IMR-90 (cell line): Measurements from ENCODE around the gene SGSM2. TPM values are rescaled to one million over a fixed set of nuclear protein-coding genes. Genes with fewer than 3 reads are reported as not detected.

Experiments
- ATAC-seq: fragments of 200-7000 bp; cut with Tn5 transposase; 2 replicates; pipeline ENCODE4 v1.9.1; 2020; ENCODE audit warnings: low read depth, mild to moderate bottlenecking, moderate library complexity
- BruUV-seq: library from RNA; stranded (reverse); fragments of 400-500 nt; replicated peaks from 2 replicates; lab custom pipeline; 2021; lab: Mats Ljungman, UMichigan
- CTCF ChIA-PET: fragments of 300-600 bp; formaldehyde crosslinking; extraction: SDS; loops from one replicate; lab custom pipeline; 2021; ENCODE audit warnings: antibody characterized with exemption; lab: Yijun Ruan, JAX
- POLR2A ChIA-PET: fragments of 300-600 bp; sonication (Branson Sonifier 250); formaldehyde crosslinking; loops from one replicate; lab custom pipeline; 2022; ENCODE audit warnings: antibody characterized with exemption; ENCODE audit not compliant: unreplicated experiment; lab: Charles Lee
- DNase-seq: peaks from one replicate; pipeline ENCODE4 v3.0.0; 2013
- H2AFZ ChIP-seq: replicated peaks from 2 replicates; pipeline ENCODE3; 2013; ENCODE audit warnings: low read length, mild to moderate bottlenecking; ENCODE audit not compliant: poor library complexity
- H2AK5ac ChIP-seq: 2 replicates; pipeline ENCODE4 v1.6.1; 2013; ENCODE audit warnings: low read depth, low read length, inconsistent platforms
- H2AK9ac ChIP-seq: replicated peaks from 2 replicates; pipeline ENCODE3; 2013; ENCODE audit warnings: mild to moderate bottlenecking, low read depth, low read length, moderate library complexity; ENCODE audit not compliant: poor library complexity
- H2BK120ac ChIP-seq: 2 replicates; pipeline ENCODE4 v1.6.1; 2013; ENCODE audit warnings: low read depth, low read length, inconsistent platforms
- H2BK15ac ChIP-seq: 3 replicates; pipeline ENCODE4 v1.6.1; 2013; ENCODE audit warnings: low read depth, low read length, inconsistent platforms
- H2BK20ac ChIP-seq: 2 replicates; pipeline ENCODE4 v1.6.1; 2013; ENCODE audit warnings: low read depth, mild to moderate bottlenecking, inconsistent platforms, low read length, moderate library complexity
- H2BK5ac ChIP-seq: 2 replicates; pipeline ENCODE4 v1.6.1; 2013; ENCODE audit warnings: mild to moderate bottlenecking, low read depth, low read length, inconsistent platforms; ENCODE audit not compliant: poor library complexity, severe bottlenecking
- H3K14ac ChIP-seq: replicated peaks from 2 replicates; pipeline ENCODE4 v1.6.1; 2013; ENCODE audit warnings: low read depth, low read length, inconsistent platforms
- H3K18ac ChIP-seq: 2 replicates; pipeline ENCODE4 v1.6.1; 2013; ENCODE audit warnings: low read depth, low read length, control low read depth
- H3K23ac ChIP-seq: 2 replicates; pipeline ENCODE4 v1.6.1; 2013; ENCODE audit warnings: low read depth, low read length, inconsistent platforms
- H3K27ac ChIP-seq: 2 replicates; pipeline ENCODE4 v1.5.1; 2013; ENCODE audit warnings: mild to moderate bottlenecking, control low read depth, low read length; ENCODE audit not compliant: insufficient read depth
- H3K27me3 ChIP-seq: 2 replicates; pipeline ENCODE4 v1.6.1; 2013; ENCODE audit warnings: low read length; ENCODE audit not compliant: control insufficient read depth, insufficient read depth
- H3K36me3 ChIP-seq: 2 replicates; pipeline ENCODE4 v1.6.1; 2013; ENCODE audit warnings: low read length, mixed read lengths; ENCODE audit not compliant: control insufficient read depth, insufficient read depth
- H3K4ac ChIP-seq: 2 replicates; pipeline ENCODE4 v1.6.1; 2013; ENCODE audit warnings: low read depth, low read length, inconsistent platforms
- H3K4me1 ChIP-seq: 2 replicates; pipeline ENCODE4 v1.6.1; 2013; ENCODE audit warnings: low read length, mixed read lengths; ENCODE audit not compliant: control insufficient read depth, insufficient read depth
- H3K4me2 ChIP-seq: 2 replicates; pipeline ENCODE4 v1.6.1; 2013; ENCODE audit warnings: low read depth, mild to moderate bottlenecking, control low read depth, low read length, moderate library complexity
- H3K4me3 ChIP-seq: 2 replicates; pipeline ENCODE4 v1.5.1; 2013; ENCODE audit warnings: low read depth, mild to moderate bottlenecking, control low read depth, low read length, moderate library complexity; ENCODE audit not compliant: insufficient read depth
- H3K56ac ChIP-seq: 2 replicates; pipeline ENCODE4 v1.6.1; 2013; ENCODE audit warnings: low read length, inconsistent platforms; ENCODE audit not compliant: insufficient read depth; ENCODE audit errors: extremely low read depth
- H3K79me1 ChIP-seq, 2 experiments: 2 replicates each; pipeline ENCODE4 v1.6.1; 2013; ENCODE audit warnings: low read length in 2 of 2, inconsistent platforms in 1 of 2, low read depth in 1 of 2
- H3K9ac ChIP-seq: 2 replicates; pipeline ENCODE4 v1.6.1; 2013; ENCODE audit warnings: low read depth, low read length, control low read depth
- H3K9me1 ChIP-seq: 2 replicates; pipeline ENCODE4 v1.6.1; 2013; ENCODE audit warnings: low read length, inconsistent platforms; ENCODE audit not compliant: insufficient read depth
- H3K9me3 ChIP-seq: 2 replicates; pipeline ENCODE4 v1.6.1; 2013; ENCODE audit warnings: low read length; ENCODE audit not compliant: control insufficient read depth, insufficient read depth
- H4K20me1 ChIP-seq: 2 replicates; pipeline ENCODE4 v1.6.1; 2013; ENCODE audit warnings: low read length, inconsistent platforms; ENCODE audit not compliant: insufficient read depth
- H4K5ac ChIP-seq: 2 replicates; pipeline ENCODE4 v1.6.1; 2013; ENCODE audit warnings: mild to moderate bottlenecking, low read depth, low read length, control low read depth
- H4K8ac ChIP-seq, 2 experiments: 2 replicates each; pipeline ENCODE4 v1.6.1; 2013; ENCODE audit warnings: low read depth in 2 of 2, low read length in 2 of 2, control low read depth in 1 of 2, inconsistent platforms in 1 of 2
- H4K91ac ChIP-seq: 2 replicates; pipeline ENCODE4 v1.6.1; 2013; ENCODE audit warnings: low read depth, low read length, inconsistent platforms; ENCODE audit not compliant: insufficient read depth
- BHLHE40 ChIP-seq: fragments of 150-350 bp; IDR thresholded peaks from 2 replicates; pipeline ENCODE4 v1.6.1; 2016; ENCODE audit warnings: mild to moderate bottlenecking, low read depth, low read length
- CEBPB ChIP-seq: IDR thresholded peaks from 2 replicates; pipeline ENCODE4 v1.6.1; 2012; ENCODE audit warnings: low read depth, low read length, improper control_type of control experiment
- CHD1 ChIP-seq: IDR thresholded peaks from 2 replicates; pipeline ENCODE4 v1.6.1; 2012; ENCODE audit warnings: low read depth, low read length, improper control_type of control experiment
- CTCF ChIP-seq: conservative IDR thresholded peaks from 2 replicates; pipeline ENCODE4 v1.5.1; 2012; ENCODE audit warnings: mild to moderate bottlenecking, low read depth, low read length, improper control_type of control experiment
- FOS ChIP-seq: fragments of 150-350 bp; IDR thresholded peaks from 2 replicates; pipeline ENCODE4 v1.6.1; 2016; ENCODE audit warnings: low read depth, low read length
- MAFK ChIP-seq: IDR thresholded peaks from 2 replicates; pipeline ENCODE4 v1.6.1; 2012; ENCODE audit warnings: low read depth, low read length, improper control_type of control experiment
- MAZ ChIP-seq: IDR thresholded peaks from 2 replicates; pipeline ENCODE4 v1.6.1; 2012; ENCODE audit warnings: low read depth, mild to moderate bottlenecking, low read length, improper control_type of control experiment, moderate library complexity, borderline replicate concordance
- MXI1 ChIP-seq: IDR thresholded peaks from 2 replicates; pipeline ENCODE4 v1.6.1; 2012; ENCODE audit warnings: low read depth, mild to moderate bottlenecking, low read length, moderate library complexity, borderline replicate concordance
- NFE2L2 ChIP-seq: fragments of 150-350 bp; IDR thresholded peaks from 2 replicates; pipeline ENCODE4 v1.6.1; 2016; ENCODE audit warnings: low read depth, mild to moderate bottlenecking, low read length
- POLR2A ChIP-seq: IDR thresholded peaks from 2 replicates; pipeline ENCODE4 v1.6.1; 2012; ENCODE audit warnings: mild to moderate bottlenecking, low read depth, low read length
- RAD21 ChIP-seq: IDR thresholded peaks from 2 replicates; pipeline ENCODE4 v1.6.1; 2012; ENCODE audit warnings: low read length, improper control_type of control experiment
- RCOR1 ChIP-seq: IDR thresholded peaks from 2 replicates; pipeline ENCODE4 v1.6.1; 2012; ENCODE audit warnings: mild to moderate bottlenecking, low read length, improper control_type of control experiment; ENCODE audit not compliant: insufficient replicate concordance
- RFX5 ChIP-seq: IDR thresholded peaks from 2 replicates; pipeline ENCODE4 v1.8.0; 2012; ENCODE audit warnings: low read depth, mild to moderate bottlenecking, low read length, moderate library complexity
- SMC3 ChIP-seq: fragments of 150-350 bp; IDR thresholded peaks from 2 replicates; pipeline ENCODE4 v1.6.1; 2016; ENCODE audit warnings: low read depth, mild to moderate bottlenecking, antibody characterized with exemption, low read length, moderate library complexity
- USF2 ChIP-seq: fragments of 150-350 bp; IDR thresholded peaks from 2 replicates; pipeline ENCODE4 v1.6.1; 2017; ENCODE audit warnings: mild to moderate bottlenecking, antibody characterized with exemption, low read length, low read depth
- WGBS, 2 experiments: methylation state at CpG; one replicate each; pipeline versions ENCODE4 v1.1.5 to v1.1.7; 2013; ENCODE audit warnings: missing lambda C conversion rate in 2 of 2; ENCODE audit not compliant: insufficient read length in 1 of 2; ENCODE audit errors: extremely low coverage in 2 of 2; 5-methylcytosine and 5-hydroxymethylcytosine counted together
- dilution Hi-C: fragments of 300-500 bp; cut with HindIII; formaldehyde crosslinking; loops from one replicate; pipeline ENCODE4 v1.14.3; 2018; ENCODE audit warnings: low sequenced_read_pairs; ENCODE audit not compliant: unreplicated experiment
- in situ Hi-C: fragments of 300-500 bp; cut with MboI; formaldehyde crosslinking; loops from 3 replicates; pipeline ENCODE4 v1.14.3; 2019; ENCODE audit warnings: low sequenced_read_pairs, inconsistent platforms, mixed read lengths
- intact Hi-C: fragments of 100-400 bp; cut with micrococcal nuclease; formaldehyde crosslinking; loops from 2 replicates; pipeline ENCODE4 v1.10.0; 2022
- polyA plus RNA-seq, 3 experiments: library from polyadenylated mRNA; depleted of rRNA; stranded (reverse); fragments of >200 nt; gene quantifications; 2 replicates each; pipeline ENCODE4 v1.2.3, GENCODE V29; 2012; ENCODE audit warnings: low replicate concordance in 1 of 3
- total RNA-seq: library from RNA; depleted of rRNA; stranded (reverse); fragments of >200 nt; gene quantifications from 2 replicates; pipeline ENCODE4 v1.2.3, GENCODE V29; 2012
- TF ChIP-seq, protein P1 (sequence below): fragments of 150-350 bp; IDR thresholded peaks from 2 replicates; pipeline ENCODE4 v1.6.1; 2016; ENCODE audit warnings: low read depth, mild to moderate bottlenecking, low read length, moderate library complexity, borderline replicate concordance

The SGSM2 gene
- total and polyA plus RNA-seq, 2 of the 4 experiments (the other 2 are of a cell fraction): 13.6 to 81.2 TPM

DNA sequence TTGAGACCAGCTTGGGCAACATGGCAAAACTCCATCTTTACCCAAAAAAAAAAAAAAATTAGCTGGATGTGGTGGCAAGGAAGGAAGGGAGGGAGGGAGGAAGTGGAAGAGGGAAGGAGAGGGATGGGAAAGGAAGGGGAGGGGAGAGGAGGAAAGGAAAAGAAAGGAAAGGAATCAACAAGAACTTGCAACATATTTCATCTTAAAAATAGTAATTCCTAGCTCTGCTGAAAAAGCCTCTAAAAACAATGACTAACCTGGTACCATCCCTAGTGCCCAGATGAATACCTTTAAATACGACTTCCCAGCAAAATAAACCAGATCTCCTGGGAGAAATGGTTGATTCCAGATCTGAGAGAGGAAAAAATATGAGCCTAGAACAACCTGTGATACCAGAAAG is 90.6 kb downstream of the SGSM2 start:
- no peak overlapping the region for H2BK120ac ChIP-seq
- H3K9me3 ChIP-seq: no peaks in the 10 kb centered on the region
- H2BK20ac ChIP-seq: no peak overlapping the region
- peaks cover 2% of the 10 kb centered on the region; the same call in 1 of the 2 replicates for H3K4me1 ChIP-seq
- H3K27me3 ChIP-seq: no peaks in the 10 kb centered on the region
- no peak overlapping the region for H4K8ac ChIP-seq
- no peak overlapping the region for H3K56ac ChIP-seq
- H3K36me3 ChIP-seq: no peaks in the 10 kb centered on the region
- H3K4ac ChIP-seq: no peak overlapping the region
- H3K9ac ChIP-seq: no peak overlapping the region
- BruUV-seq: no TSS peak
- no peak overlapping the region for H4K91ac ChIP-seq
- H3K79me1 ChIP-seq: peaks cover 6 to 10% of the 10 kb centered on the region in 2 experiments; a peak in 2 of 4 replicates
- no peak overlapping the region for H2BK5ac ChIP-seq
- ATAC-seq (no peak), DNase-seq (no peak)
- intact Hi-C loops: no loop called here
- WGBS, 2 experiments: no CpG with 5 or more reads among the region's 1 CpG
- H3K4me2 ChIP-seq: no peak overlapping the region
- H2AFZ ChIP-seq: no peak overlapping the region
- in situ Hi-C loops: loop anchor here (10.0 kb wide), 1 partner anchor 247 kb away; no protein-coding TSS in a partner anchor
- H3K14ac ChIP-seq: no peak overlapping the region
- no peak overlapping the region for H3K27ac ChIP-seq
- 0 out of 2 replicates have a peak, but pooled peaks cover 3% of the 10 kb centered on the region for H4K20me1 ChIP-seq
- no peak for TF ChIP-seq POLR2A
- TF ChIP-seq MAFK: no peak
- TF ChIP-seq RFX5: no peak
- TF ChIP-seq FOS: no peak
- TF ChIP-seq CHD1: no peak
- TF ChIP-seq, protein P1, sequence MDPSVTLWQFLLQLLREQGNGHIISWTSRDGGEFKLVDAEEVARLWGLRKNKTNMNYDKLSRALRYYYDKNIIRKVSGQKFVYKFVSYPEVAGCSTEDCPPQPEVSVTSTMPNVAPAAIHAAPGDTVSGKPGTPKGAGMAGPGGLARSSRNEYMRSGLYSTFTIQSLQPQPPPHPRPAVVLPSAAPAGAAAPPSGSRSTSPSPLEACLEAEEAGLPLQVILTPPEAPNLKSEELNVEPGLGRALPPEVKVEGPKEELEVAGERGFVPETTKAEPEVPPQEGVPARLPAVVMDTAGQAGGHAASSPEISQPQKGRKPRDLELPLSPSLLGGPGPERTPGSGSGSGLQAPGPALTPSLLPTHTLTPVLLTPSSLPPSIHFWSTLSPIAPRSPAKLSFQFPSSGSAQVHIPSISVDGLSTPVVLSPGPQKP: no peak
- no peak for TF ChIP-seq MXI1
- no peak for TF ChIP-seq MAZ
- no peak for TF ChIP-seq BHLHE40
- no peak for TF ChIP-seq CTCF
- TF ChIP-seq RAD21: no peak
- TF ChIP-seq RCOR1: no peak
- no peak for TF ChIP-seq NFE2L2
- no peak for TF ChIP-seq USF2
- TF ChIP-seq CEBPB: no peak
- no peak for TF ChIP-seq SMC3
- peaks cover 3% of the 10 kb centered on the region; the same call in 1 of the 2 replicates for H3K9me1 ChIP-seq
- no peak overlapping the region for H3K23ac ChIP-seq
- POLR2A ChIA-PET: no interaction called here
- dilution Hi-C loops: no loop called here
- no peak overlapping the region for H4K5ac ChIP-seq
- no peak overlapping the region for H3K4me3 ChIP-seq
- no peak overlapping the region for H2AK5ac ChIP-seq
- H3K18ac ChIP-seq: no peak overlapping the region
- CTCF ChIA-PET: no interaction called here
- no peak overlapping the region for H2AK9ac ChIP-seq
- no peak overlapping the region for H2BK15ac ChIP-seq
